Activated T-helper 1 cell treated with Interleukin-2 at 50 U/mL for 16 hours (primary cell): Measurements from ENCODE around the gene NPVF.
A peak's percentile ranks its signal among the peaks of the same experiment; 100 is the strongest.

ENCODE experiments used
- DNase-seq: peaks from one replicate; pipeline ENCODE4 v3.0.0-alpha.2; 2020; ENCODE audit warnings: low read depth

NPVF gene

GRCh38 chr7:25234336-25234735, 6.0 kb upstream of the NPVF start:
- DNase-seq: no peak

GRCh38 chr7:25223206-25223605, 5.1 kb downstream of the NPVF start:
- no peak for DNase-seq

- DNase-seq: no peak
Observed at GRCh38 chr7:25222666-25223065, 5.6 kb downstream of the NPVF start.

- no peak for DNase-seq
Observed at GRCh38 chr7:25221009-25221408, 7.3 kb downstream of the NPVF start.

GRCh38 chr7:25218191-25218590, 10.1 kb downstream of the NPVF start:
- no peak for DNase-seq

GRCh38 chr7:25216837-25217236, 11.4 kb downstream of the NPVF start:
- no peak for DNase-seq

GRCh38 chr7:25215694-25216335, 12.5 kb downstream of the NPVF start:
- DNase-seq: no peak

- no peak for DNase-seq
Observed at GRCh38 chr7:25208525-25209221, 19.6 kb downstream of the NPVF start.

- no peak for DNase-seq
Observed at GRCh38 chr7:25207887-25208286, 20.4 kb downstream of the NPVF start.

GRCh38 chr7:25206765-25207164, 21.5 kb downstream of the NPVF start:
- DNase-seq: no peak

- no peak for DNase-seq
Observed at GRCh38 chr7:25196132-25196896, 32.0 kb downstream of the NPVF start.

- DNase-seq: no peak
Observed at GRCh38 chr7:25194036-25194435, 34.2 kb downstream of the NPVF start.

GRCh38 chr7:25192043-25192442, 36.2 kb downstream of the NPVF start:
- no peak for DNase-seq

GRCh38 chr7:25189197-25189596, 39.1 kb downstream of the NPVF start:
- DNase-seq: no peak

- no peak for DNase-seq
Observed at GRCh38 chr7:25187932-25188331, 40.4 kb downstream of the NPVF start.

GRCh38 chr7:25186436-25186835, 41.9 kb downstream of the NPVF start:
- no peak for DNase-seq

- DNase-seq: no peak
Observed at GRCh38 chr7:25181532-25181931, 46.8 kb downstream of the NPVF start.

GRCh38 chr7:25180946-25181345, 47.3 kb downstream of the NPVF start:
- DNase-seq: no peak

GRCh38 chr7:25180592-25180923, 47.7 kb downstream of the NPVF start:
- no peak for DNase-seq

- peak; percentile 93 for DNase-seq
Observed at GRCh38 chr7:25179771-25180591, 48.3 kb downstream of the NPVF start.

GRCh38 chr7:25179325-25179724, 49.0 kb downstream of the NPVF start:
- no peak for DNase-seq
